Measurements from ENCODE around the gene ASB10. TPM values are rescaled to one million over a fixed set of nuclear protein-coding genes. Genes with fewer than 3 reads are reported as not detected.

Gene ASB10
- total RNA-seq, 1 experiment from 2014 or later, result not detected

- in situ Hi-C loops (cut with HindIII; ENCODE audit: low sequenced_read_pairs), result no loop called here
- DNase-seq (ENCODE audit: low spot score), result no peak
These were observed 45.7 kb downstream of the ASB10 start for GRCh38 chr7:151141311-151141854.

DNA sequence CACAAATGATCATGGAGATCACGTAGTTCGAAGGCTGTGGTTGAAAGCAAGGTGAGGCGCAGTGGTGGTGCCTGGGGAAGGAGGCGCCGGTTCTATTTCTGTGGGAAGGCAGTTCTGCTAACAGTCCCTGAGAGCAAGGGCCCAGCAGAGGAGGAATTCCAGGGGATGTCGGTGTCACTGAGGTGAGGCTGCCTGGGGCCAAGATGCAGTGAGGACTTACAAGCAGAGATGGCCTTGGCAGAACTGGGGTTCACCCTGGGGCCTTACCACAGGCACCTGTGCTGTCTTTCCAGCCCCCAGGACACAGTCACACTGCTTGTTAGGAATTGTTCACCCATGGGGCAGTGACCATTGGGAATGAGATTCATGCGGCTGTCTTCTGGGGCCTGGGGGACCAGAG lies 46.2 kb downstream of the ASB10 start:
- DNase-seq (ENCODE audit: low spot score), result no peak
- in situ Hi-C loops (cut with HindIII; ENCODE audit: low sequenced_read_pairs), result no loop called here

- no peak for DNase-seq (ENCODE audit: low spot score)
- in situ Hi-C loops (cut with HindIII; ENCODE audit: low sequenced_read_pairs), result no loop called here
These were observed 47.3 kb downstream of the ASB10 start for GRCh38 chr7:151139791-151140190.

DNA sequence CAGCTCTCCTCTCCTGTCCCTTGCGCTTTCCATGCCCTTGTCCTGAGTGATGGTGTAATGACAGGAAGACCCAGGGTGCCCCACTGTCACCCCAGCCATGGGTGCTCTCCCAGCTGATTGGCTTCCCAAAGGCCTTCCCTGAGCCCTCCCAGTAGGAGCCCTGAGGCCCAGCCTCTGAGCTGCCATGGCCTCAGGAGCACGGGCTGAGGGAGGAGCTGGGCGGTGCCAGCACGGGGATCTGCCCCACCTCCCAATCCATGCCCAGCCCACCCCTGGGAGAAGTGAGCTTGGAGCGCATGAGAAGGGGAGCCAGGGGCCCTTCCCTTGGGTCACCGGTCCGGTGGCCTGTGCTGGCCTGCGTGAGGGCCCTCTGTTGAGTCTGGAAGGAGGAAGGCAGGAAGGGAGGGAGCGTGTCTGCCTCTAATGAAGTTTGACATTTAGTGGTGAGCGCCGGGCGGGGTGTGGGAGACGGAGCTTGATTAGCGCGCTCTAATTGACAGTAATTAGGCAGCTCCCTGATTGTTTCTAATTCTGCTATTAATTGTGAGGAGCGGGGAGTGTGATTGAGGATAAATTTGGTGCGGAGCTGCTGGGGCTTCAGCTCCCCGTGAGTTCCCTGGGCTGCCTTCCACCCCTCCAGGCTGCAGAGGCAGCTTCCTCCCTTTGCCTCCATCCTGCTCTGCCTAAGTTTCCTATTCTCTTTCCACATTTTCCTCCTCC lies 47.8 kb downstream of the ASB10 start:
- in situ Hi-C loops (cut with HindIII; ENCODE audit: low sequenced_read_pairs), result no loop called here
- DNase-seq (ENCODE audit: low spot score), result no peak

GRCh38 chr7:151138153-151138851 lies 48.7 kb downstream of the ASB10 start:
- no peak for DNase-seq (ENCODE audit: low spot score)
- in situ Hi-C loops (cut with HindIII; ENCODE audit: low sequenced_read_pairs), result no loop called here

- no peak for DNase-seq (ENCODE audit: low spot score)
- in situ Hi-C loops (cut with HindIII; ENCODE audit: low sequenced_read_pairs), result no loop called here
These were observed 49.3 kb downstream of the ASB10 start for GRCh38 chr7:151137791-151138152.

DNA sequence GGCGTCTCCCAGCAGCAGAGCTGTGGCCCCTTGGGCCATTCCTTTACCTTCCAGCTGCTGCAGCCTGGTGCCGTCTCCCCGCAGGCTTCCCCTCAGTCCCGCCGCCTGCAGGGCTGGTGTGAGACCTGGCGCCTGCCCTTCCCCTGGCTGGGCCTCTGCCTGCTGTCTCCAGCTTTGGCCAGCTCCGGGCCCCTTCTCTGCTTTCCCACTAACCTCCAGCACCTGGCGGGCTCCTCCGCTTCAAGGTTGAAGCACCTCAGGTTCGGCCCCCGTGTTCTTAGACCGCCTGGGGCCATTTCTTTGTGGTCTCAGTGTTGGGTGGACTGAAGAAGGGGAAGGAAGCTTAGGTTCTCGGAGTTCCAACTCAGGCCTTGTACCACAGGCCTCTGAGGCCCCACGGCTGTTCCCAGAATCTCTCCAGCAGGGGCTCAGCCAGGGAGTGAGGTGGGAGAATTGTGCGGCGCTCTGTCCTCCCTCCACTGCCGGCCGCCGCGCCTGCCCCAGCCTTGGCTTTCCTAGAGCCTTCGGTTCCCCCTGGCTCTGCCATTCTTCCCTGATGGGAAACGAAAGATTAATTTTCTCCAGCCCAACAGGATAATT lies 49.9 kb downstream of the ASB10 start:
- no peak for DNase-seq (ENCODE audit: low spot score)
- in situ Hi-C loops (cut with HindIII; ENCODE audit: low sequenced_read_pairs), result no loop called here

DNA sequence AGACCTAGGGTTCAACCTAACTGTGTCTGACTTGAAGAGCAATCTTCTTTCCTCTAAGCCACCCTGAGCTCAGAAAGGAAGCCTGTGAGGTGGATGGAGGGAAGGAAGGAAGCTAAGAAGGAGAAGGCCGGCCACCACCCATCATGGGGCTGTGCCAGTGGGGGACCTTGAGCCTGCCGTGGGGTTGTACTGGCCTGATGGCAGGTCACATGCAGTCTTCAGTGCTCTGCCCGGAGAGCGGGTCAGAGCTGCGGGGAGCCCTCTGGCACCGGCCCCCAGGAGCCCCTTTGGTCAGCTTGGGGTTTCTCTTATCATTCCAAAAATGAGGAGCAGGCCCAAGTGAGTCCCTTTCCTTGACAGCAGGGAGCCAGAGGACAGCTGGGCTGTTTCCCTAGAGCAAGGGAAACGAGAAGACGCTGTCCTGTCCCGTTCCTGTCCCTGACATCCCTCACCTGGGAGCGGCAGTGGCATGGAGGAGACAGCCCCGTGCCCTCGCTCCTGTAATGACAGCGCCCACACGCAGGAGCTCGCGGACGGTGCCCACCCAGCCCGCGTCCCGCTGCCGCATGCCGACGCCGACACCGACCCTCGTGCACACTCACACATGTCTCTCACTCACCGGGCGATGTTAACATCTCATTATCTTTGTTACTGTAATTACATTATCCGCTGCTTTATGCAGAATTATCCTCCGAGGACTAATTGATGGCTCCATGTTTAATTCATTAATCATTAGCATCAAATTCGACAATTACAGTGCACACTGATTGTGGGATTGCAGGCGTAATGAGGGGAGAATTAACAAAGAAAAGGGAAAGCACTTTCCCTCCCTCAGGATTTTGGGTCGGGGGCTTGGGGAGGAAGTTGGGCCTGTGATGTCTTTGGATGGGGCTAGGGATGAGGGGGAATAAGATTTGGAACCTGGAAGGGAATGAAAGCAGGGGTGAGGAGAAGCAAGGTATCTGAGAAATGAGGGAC lies 50.9 kb downstream of the ASB10 start:
- DNase-seq (ENCODE audit: low spot score), result no peak
- in situ Hi-C loops (cut with HindIII; ENCODE audit: low sequenced_read_pairs), result no loop called here

DNA sequence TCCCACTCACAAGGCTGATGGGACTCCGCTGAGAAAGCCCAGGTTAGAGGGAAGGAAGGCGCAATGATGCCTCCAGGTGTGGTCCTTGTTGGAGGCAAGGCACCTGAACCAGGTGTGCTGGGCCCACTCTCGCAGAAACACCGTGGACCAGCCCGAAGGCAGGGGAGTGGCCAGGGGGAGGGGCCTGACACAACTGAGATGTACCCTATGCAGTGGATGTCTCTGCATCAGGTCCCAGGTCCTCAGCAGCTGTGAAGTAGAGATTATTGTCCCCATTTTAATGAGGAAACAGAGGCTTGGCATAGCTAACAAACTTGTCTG lies 51.6 kb downstream of the ASB10 start:
- no peak for DNase-seq (ENCODE audit: low spot score)
- in situ Hi-C loops (cut with HindIII; ENCODE audit: low sequenced_read_pairs), result no loop called here

DNA sequence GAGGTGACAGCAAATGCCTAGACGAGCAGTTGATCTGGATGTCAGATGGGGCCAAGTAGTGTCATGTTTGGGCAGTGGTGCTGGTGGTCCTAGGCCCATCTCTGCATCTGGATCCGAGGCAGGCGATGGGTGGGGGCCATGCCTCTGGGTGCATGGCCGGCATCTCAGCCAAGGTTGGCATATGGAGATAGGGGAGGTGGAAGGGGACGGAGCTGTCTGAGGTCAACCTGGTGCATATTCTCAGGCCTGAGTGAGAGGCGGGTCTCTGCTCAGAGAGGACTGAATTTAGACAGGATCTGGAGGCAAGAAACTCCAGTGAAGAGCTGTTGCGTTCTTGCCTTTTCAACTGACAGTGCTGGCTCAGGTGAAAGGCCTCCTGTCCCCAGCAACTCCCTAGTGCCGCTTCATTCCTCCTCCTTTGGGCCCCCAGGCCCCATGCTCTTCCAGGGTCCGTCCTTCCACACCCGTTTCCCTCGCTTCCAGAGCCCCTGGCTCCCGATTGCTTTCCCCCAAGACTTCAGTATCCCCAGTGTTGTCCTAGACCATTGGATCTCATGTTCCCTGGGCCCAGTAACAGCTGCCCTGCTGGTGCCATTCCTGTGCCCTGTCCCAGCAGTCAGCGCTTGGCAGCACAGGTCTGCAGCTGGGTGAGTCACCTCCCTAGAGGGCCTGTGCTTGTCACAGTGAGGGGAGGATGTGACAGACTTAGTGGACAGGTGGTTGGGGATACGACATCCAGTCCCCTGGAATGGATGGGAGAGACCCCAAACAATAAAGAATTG lies 52.1 kb downstream of the ASB10 start:
- in situ Hi-C loops (cut with HindIII; ENCODE audit: low sequenced_read_pairs), result no loop called here
- no peak for DNase-seq (ENCODE audit: low spot score)

GRCh38 chr7:151133986-151134742 lies 52.9 kb downstream of the ASB10 start:
- in situ Hi-C loops (cut with HindIII; ENCODE audit: low sequenced_read_pairs), result no loop called here
- DNase-seq (ENCODE audit: low spot score), result no peak

- in situ Hi-C loops (cut with HindIII; ENCODE audit: low sequenced_read_pairs), result no loop called here
- DNase-seq (ENCODE audit: low spot score), result no peak
These were observed 53.6 kb downstream of the ASB10 start for GRCh38 chr7:151133266-151133985.

DNA sequence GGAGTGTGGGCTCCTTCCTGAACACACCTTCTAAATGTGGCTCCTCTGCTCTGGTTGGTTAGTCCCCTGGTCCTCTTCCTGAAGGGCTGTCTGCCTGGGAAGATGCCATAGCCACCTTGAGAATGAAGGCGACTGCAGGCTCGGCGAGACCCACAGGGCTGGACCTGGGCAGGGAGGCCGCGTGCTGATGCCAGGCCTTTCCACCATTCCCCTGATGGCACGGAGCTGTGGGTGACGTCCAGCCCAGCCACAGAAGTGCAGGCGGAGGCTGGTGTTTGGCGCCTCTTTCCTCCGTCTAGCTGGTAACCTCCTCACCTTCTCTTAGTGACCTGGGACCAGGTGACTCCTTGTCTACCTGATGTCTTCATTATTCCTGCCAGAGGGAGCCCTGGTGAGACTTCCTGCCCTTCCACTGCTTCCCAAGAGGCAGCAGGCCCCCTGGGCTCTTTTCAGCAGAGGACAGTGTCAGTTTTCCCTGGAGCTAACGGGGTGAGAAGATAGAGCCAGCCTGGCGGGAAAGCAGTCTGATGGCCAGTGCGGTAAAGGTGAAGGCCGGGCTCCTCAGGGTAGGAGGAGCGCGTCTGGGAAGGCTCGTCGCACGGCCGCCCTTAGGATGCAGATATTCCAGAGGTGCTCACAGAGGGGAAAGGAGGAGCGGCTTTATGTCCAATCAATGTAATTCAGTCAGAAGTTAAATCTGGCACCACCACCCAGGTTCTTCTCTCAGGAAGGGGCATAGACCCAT lies 54.4 kb downstream of the ASB10 start:
- DNase-seq (ENCODE audit: low spot score), result no peak
- in situ Hi-C loops (cut with HindIII; ENCODE audit: low sequenced_read_pairs), result no loop called here

GRCh38 chr7:151131592-151132293 lies 55.3 kb downstream of the ASB10 start:
- DNase-seq (ENCODE audit: low spot score), result no peak
- in situ Hi-C loops (cut with HindIII; ENCODE audit: low sequenced_read_pairs), result no loop called here

GRCh38 chr7:151131224-151131591 lies 55.8 kb downstream of the ASB10 start:
- in situ Hi-C loops (cut with HindIII; ENCODE audit: low sequenced_read_pairs), result no loop called here
- DNase-seq (ENCODE audit: low spot score), result no peak

DNA sequence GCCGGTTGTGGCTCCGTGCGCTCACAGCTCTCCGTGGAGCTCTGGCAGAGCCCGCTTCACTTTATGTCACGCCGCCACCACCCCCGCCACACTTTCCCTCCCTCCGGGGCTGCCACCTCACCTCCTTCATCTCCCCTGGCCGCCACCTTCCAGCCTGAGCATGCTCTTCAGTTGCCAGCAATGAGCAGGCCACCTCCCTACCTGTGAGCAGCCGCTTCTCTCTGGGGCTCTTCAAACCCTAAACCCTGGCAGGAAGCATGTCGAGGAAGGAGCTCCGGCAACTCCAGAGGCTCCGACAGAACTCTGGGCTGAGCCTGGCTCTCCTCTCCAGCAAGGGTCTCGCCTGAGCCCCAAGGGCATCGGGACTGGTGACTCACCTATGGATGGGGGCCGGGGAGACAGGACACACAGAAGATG lies 56.3 kb downstream of the ASB10 start:
- in situ Hi-C loops (cut with HindIII; ENCODE audit: low sequenced_read_pairs), result no loop called here
- DNase-seq (ENCODE audit: low spot score), result no peak

Measured in G401 (cell line).